Measurements from ENCODE around the gene EMP3. TPM values are rescaled to one million over a fixed set of nuclear protein-coding genes. Genes with fewer than 3 reads are reported as not detected.
"Not testable (repeated sequence)": the region's sequence is repeated elsewhere in the genome, so short reads cannot be mapped to it uniquely, and the experiment has no call there.

The EMP3 gene
- total RNA-seq, 4 donors from 2014 or later = 4.7 to 21.5 (median 10.5) TPM

DNA sequence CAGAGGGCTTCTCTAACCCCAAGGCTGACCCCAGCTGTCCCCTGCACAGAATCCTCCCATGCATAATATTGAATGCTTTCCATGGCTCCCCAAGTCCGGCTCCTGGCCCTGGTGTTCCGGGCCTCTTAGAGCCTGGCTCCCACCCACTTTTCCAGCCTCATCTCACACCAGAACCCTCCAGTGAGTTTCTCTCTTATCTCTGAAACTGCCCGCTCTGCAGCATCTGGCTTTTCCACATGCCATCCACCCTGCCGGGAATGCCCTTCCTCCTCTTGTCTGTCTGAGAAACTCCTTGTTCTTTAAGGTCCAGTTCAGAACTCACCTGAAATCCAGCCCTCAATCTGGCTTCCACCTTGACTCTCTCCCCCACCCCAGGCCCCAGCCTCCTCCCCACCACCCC is 45.6 kb downstream of the EMP3 start:
- Histone ChIP-seq H3K9me3 (no peaks in the 10 kb centered on the region), H3K27ac (no peak overlapping the region), H3K36me3 (no peaks in the 10 kb centered on the region), H3K4me3 (no peak overlapping the region), H3K27me3 (no peaks in the 10 kb centered on the region), H3K4me1 (peaks cover 0 to 7% (median 0%) of the 10 kb centered on the region in 4 donors)
- no peak for DNase-seq
- TF ChIP-seq, protein P1, sequence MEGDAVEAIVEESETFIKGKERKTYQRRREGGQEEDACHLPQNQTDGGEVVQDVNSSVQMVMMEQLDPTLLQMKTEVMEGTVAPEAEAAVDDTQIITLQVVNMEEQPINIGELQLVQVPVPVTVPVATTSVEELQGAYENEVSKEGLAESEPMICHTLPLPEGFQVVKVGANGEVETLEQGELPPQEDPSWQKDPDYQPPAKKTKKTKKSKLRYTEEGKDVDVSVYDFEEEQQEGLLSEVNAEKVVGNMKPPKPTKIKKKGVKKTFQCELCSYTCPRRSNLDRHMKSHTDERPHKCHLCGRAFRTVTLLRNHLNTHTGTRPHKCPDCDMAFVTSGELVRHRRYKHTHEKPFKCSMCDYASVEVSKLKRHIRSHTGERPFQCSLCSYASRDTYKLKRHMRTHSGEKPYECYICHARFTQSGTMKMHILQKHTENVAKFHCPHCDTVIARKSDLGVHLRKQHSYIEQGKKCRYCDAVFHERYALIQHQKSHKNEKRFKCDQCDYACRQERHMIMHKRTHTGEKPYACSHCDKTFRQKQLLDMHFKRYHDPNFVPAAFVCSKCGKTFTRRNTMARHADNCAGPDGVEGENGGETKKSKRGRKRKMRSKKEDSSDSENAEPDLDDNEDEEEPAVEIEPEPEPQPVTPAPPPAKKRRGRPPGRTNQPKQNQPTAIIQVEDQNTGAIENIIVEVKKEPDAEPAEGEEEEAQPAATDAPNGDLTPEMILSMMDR (IDR thresholded peaks at IDR 0.05) = no peak
- TF ChIP-seq POLR2A (IDR thresholded peaks at IDR 0.05) = no peak

DNA sequence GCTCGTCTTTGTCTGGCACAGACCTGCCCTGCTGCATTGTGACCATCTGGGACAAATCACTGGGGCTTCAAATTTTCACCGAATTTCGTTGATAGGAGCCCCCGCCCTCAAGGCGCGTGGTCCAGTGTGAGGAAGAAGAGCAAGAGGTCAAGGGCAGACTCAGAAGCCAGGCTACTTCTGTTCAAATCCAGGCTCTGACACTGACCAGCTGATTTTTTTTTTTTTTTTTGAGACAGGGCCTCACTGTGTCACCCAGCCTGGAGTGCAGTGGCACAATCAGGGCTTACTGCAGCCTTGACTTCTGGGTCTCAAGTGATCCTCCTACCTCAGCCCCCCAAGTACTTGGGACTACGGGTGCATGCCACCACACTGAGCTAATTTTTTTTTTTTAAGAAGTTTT is 46.0 kb downstream of the EMP3 start:
- no peak overlapping the region for H3K4me3 ChIP-seq
- H3K9me3 ChIP-seq = no peaks in the 10 kb centered on the region
- TF ChIP-seq POLR2A (IDR thresholded peaks at IDR 0.05) = no peak
- TF ChIP-seq, protein P1 (IDR thresholded peaks at IDR 0.05) = no peak
- no peak overlapping the region for H3K27ac ChIP-seq
- no peaks in the 10 kb centered on the region for H3K27me3 ChIP-seq
- H3K36me3 ChIP-seq = no peaks in the 10 kb centered on the region
- DNase-seq = no peak
- peaks cover 0 to 7% (median 0%) of the 10 kb centered on the region in 4 donors for H3K4me1 ChIP-seq

DNA sequence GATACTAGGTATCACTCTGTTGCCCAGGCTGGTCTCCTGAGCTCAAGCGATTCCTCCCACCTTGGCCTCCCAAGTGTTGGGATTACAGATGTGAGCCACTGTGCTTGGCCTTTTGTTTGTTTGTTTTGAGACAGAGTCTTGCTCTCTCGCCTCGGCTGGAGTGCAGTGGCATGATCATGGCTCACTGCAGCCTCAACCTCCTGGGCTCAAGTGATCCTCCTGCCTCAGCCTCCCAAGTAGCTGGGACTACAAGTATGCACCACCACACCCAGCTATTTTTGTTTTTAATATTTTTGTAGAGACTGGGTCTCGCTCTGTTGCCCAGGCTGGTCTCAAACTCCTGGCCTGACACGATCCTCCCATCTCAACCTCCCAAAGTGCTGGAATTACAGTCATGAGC is 46.4 kb downstream of the EMP3 start:
- H3K4me1 ChIP-seq, H3K4me3 ChIP-seq, H3K27me3 ChIP-seq, H3K27ac ChIP-seq, H3K9me3 ChIP-seq, H3K36me3 ChIP-seq, DNase-seq: not testable (repeated sequence)

DNA sequence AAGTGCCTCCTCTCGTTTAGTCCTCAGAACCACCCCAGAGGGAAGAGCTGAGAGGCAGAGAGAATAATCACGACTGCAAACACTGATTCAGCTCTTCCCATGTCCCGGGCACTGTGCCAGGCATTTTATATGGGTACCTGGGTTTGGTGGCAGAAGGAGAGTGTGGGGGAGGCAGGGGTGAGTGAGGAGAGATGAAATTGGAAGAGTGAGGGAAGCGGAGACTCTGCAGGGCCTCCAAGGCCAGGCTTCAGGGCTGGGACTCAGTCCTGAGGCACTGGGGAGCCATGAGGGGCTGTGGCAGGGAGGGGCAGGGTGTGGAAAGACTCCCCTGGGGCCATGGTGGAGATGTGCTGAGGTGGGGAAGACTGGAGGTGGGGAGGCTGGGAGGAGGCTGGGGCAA is 47.6 kb downstream of the EMP3 start:
- no peak for TF ChIP-seq POLR2A (IDR thresholded peaks at IDR 0.05)
- TF ChIP-seq, protein P1 (IDR thresholded peaks at IDR 0.05) = no peak
- H3K9me3 ChIP-seq = no peaks in the 10 kb centered on the region
- no peak for DNase-seq

DNA sequence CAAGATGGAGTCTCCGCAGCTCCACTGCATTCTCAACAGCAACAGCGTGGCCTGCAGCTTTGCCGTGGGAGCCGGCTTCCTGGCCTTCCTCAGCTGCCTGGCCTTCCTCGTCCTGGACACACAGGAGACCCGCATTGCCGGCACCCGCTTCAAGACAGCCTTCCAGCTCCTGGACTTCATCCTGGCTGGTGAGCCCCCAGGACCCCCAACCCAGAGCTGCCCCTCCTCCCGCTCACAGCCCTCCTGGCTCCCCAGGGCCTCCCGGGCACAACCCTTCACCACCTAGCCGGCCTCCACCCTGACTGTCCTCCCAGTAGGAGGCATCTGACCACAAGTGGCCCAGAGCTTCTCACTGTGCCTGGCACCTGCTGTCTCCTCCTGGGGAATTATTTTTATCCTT is 48.2 kb downstream of the EMP3 start:
- DNase-seq = no peak
- H3K4me3 ChIP-seq = no peak overlapping the region
- H3K27me3 ChIP-seq = no peaks in the 10 kb centered on the region
- H3K4me1 ChIP-seq = no peaks in the 10 kb centered on the region
- TF ChIP-seq POLR2A (IDR thresholded peaks at IDR 0.05) = no peak
- TF ChIP-seq, protein P1 (IDR thresholded peaks at IDR 0.05) = no peak
- no peaks in the 10 kb centered on the region for H3K9me3 ChIP-seq
- no peaks in the 10 kb centered on the region for H3K36me3 ChIP-seq
- no peak overlapping the region for H3K27ac ChIP-seq

More for the DNA sequence above, 47.6 kb downstream of the EMP3 start:
- no peaks in the 10 kb centered on the region for H3K4me1 ChIP-seq
- no peaks in the 10 kb centered on the region for H3K36me3 ChIP-seq
- no peaks in the 10 kb centered on the region for H3K27me3 ChIP-seq
- no peak overlapping the region for H3K4me3 ChIP-seq
- no peak overlapping the region for H3K27ac ChIP-seq

DNA sequence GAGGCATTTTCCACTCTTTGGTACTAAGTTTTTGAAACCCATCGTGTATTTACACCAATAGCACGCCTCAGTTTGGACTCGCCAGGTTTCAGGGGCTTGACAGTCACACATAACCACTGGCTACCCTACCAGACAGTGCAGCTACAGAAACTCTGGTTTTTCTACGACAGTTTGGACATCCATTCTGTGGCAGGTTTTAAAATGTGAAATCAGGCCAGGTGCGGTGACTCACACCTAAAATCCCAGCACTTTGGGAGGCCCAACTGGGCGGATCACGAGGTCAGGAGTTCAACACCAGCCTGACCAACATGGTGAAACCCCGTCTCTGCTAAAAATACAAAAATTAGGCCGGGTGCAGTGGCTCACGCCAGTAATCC is 52.8 kb downstream of the EMP3 start:
- no peak for DNase-seq
- no peaks in the 10 kb centered on the region for H3K9me3 ChIP-seq
- TF ChIP-seq, protein P1 (IDR thresholded peaks at IDR 0.05) = no peak
- no peak for TF ChIP-seq POLR2A (IDR thresholded peaks at IDR 0.05)
- no peaks in the 10 kb centered on the region for H3K27me3 ChIP-seq
- no peak overlapping the region for H3K4me3 ChIP-seq
- no peak overlapping the region for H3K27ac ChIP-seq
- H3K4me1 ChIP-seq = peaks cover 0 to 9% (median 0%) of the 10 kb centered on the region in 4 donors
- H3K36me3 ChIP-seq = peaks cover 0 to 22% (median 0%) of the 10 kb centered on the region in 3 donors
